ENCODE data around the gene H6PD.

The H6PD gene

GRCh38 chr1:9271283-9271682 lies 36.7 kb downstream of the H6PD start:
- TF ChIP-seq CTCF (IDR thresholded peaks at IDR 0.05; ENCODE audit: insufficient read depth, low read length, missing control alignments): no peak
- DNase-seq (ENCODE audit: low read depth, low spot score): no peak
- no peak overlapping the region for H3K4me3 ChIP-seq (ENCODE audit: low read depth, low read length)
- ChIA-PET POLR2A (no interaction called here), CTCF (interaction anchor here (0.7 to 10.5 kb wide), 4 partner anchors 18 to 224 kb away, joined by 3 to 184 read pairs (median 11); no protein-coding TSS in a partner anchor)

- H3K4me3 ChIP-seq (ENCODE audit: low read depth, low read length): no peak overlapping the region
- ChIA-PET CTCF (interaction anchor here (0.6 to 10.5 kb wide), 8 partner anchors 17 to 223 kb away, joined by 3 to 184 read pairs (median 4); no protein-coding TSS in a partner anchor), POLR2A (no interaction called here)
- no peak for DNase-seq (ENCODE audit: low read depth, low spot score)
- TF ChIP-seq CTCF (IDR thresholded peaks at IDR 0.05; ENCODE audit: insufficient read depth, low read length, missing control alignments): no peak
Measured at GRCh38 chr1:9271861-9272595, 37.5 kb downstream of the H6PD start.

GRCh38 chr1:9273177-9273576 lies 38.6 kb downstream of the H6PD start:
- no peak for TF ChIP-seq CTCF (IDR thresholded peaks at IDR 0.05; ENCODE audit: insufficient read depth, low read length, missing control alignments)
- POLR2A ChIA-PET: no interaction called here
- H3K4me3 ChIP-seq (ENCODE audit: low read depth, low read length): no peak overlapping the region
- DNase-seq (ENCODE audit: low read depth, low spot score): no peak
- CTCF ChIA-PET: interaction anchor here (1.4 to 10.5 kb wide), 4 partner anchors 16 to 218 kb away, joined by 3 to 184 read pairs (median 11); no protein-coding TSS in a partner anchor

- DNase-seq (ENCODE audit: low read depth, low spot score): no peak
- H3K4me3 ChIP-seq (ENCODE audit: low read depth, low read length): no peak overlapping the region
- TF ChIP-seq CTCF (IDR thresholded peaks at IDR 0.05; ENCODE audit: insufficient read depth, low read length, missing control alignments): no peak
- ChIA-PET CTCF (interaction anchor here (1.0 to 1.5 kb wide), 4 partner anchors 8 to 221 kb away, joined by 3 to 6 read pairs (median 4); no protein-coding TSS in a partner anchor), POLR2A (interaction anchor here (0.9 to 1.1 kb wide), 2 partner anchors 96 to 216 kb away, joined by 3 read pairs; no protein-coding TSS in a partner anchor)
Measured at GRCh38 chr1:9275161-9275560, 40.6 kb downstream of the H6PD start.

- peak overlapping the region; percentile 20 for H3K4me3 ChIP-seq (ENCODE audit: low read depth, low read length)
- ChIA-PET CTCF (interaction anchor here (1.0 to 1.5 kb wide), 4 partner anchors 9 to 220 kb away, joined by 3 to 6 read pairs (median 4); no protein-coding TSS in a partner anchor), POLR2A (interaction anchor here (0.9 to 1.1 kb wide), 2 partner anchors 96 to 216 kb away, joined by 3 read pairs; no protein-coding TSS in a partner anchor)
- DNase-seq (ENCODE audit: low read depth, low spot score): no peak
- no peak for TF ChIP-seq CTCF (IDR thresholded peaks at IDR 0.05; ENCODE audit: insufficient read depth, low read length, missing control alignments)
Measured at GRCh38 chr1:9275567-9276034, 41.0 kb downstream of the H6PD start.

GRCh38 chr1:9278116-9278515 lies 43.5 kb downstream of the H6PD start:
- DNase-seq (ENCODE audit: low read depth, low spot score): no peak
- no peak for TF ChIP-seq CTCF (IDR thresholded peaks at IDR 0.05; ENCODE audit: insufficient read depth, low read length, missing control alignments)
- ChIA-PET CTCF (interaction anchor here (0.7 to 7.7 kb wide), 8 partner anchors 10 to 249 kb away, joined by 3 to 43 read pairs (median 5); no protein-coding TSS in a partner anchor), POLR2A (no interaction called here)
- H3K4me3 ChIP-seq (ENCODE audit: low read depth, low read length): no peak overlapping the region

Data from AG04449 (cell line).